Small intestine (tissue), 7 donors: ENCODE measurements around the gene C14orf180. TPM values are rescaled to one million over a fixed set of nuclear protein-coding genes. Genes with fewer than 3 reads are reported as not detected.

ENCODE experiments used
- DNase-seq, 2 donors: peaks; one replicate each; pipeline versions ENCODE4 v3.0.0 to v3.0.0-alpha.2; 2013
- FAIRE-seq: peaks from 2 replicates; lab custom pipeline; 2012; peaks lifted over from hg19 to GRCh38; lab: Jason Lieb, UNC
- H3K27ac ChIP-seq, 3 donors: one replicate each; pipeline ENCODE4 v1.5.1; 2013; ENCODE audit warnings: low read length in 2 of 3, mild to moderate bottlenecking in 2 of 3, control low read depth in 1 of 3, inconsistent platforms in 1 of 3, low read depth in 1 of 3, moderate library complexity in 1 of 3
- H3K27me3 ChIP-seq, 3 donors: one replicate each; pipeline ENCODE4 v1.6.1; 2013; ENCODE audit warnings: low read length in 3 of 3, inconsistent platforms in 1 of 3; ENCODE audit not compliant: control insufficient read depth in 3 of 3, insufficient read depth in 3 of 3
- H3K36me3 ChIP-seq, 3 donors: one replicate each; pipeline ENCODE4 v1.6.1; 2013; ENCODE audit warnings: low read length in 3 of 3, inconsistent platforms in 1 of 3, low read depth in 1 of 3, mild to moderate bottlenecking in 1 of 3, moderate library complexity in 1 of 3; ENCODE audit not compliant: control insufficient read depth in 3 of 3, insufficient read depth in 2 of 3
- H3K4me1 ChIP-seq, 3 donors: one replicate each; pipeline ENCODE4 v1.6.1; 2013; ENCODE audit warnings: low read length in 2 of 3, inconsistent platforms in 1 of 3, low read depth in 1 of 3, mild to moderate bottlenecking in 1 of 3, moderate library complexity in 1 of 3; ENCODE audit not compliant: control insufficient read depth in 3 of 3, insufficient read depth in 2 of 3
- H3K4me3 ChIP-seq, 3 donors: one replicate each; pipeline ENCODE4 v1.5.1; 2013; ENCODE audit warnings: low read length in 3 of 3, control low read depth in 1 of 3, inconsistent platforms in 1 of 3, low read depth in 1 of 3, mild to moderate bottlenecking in 1 of 3, moderate library complexity in 1 of 3
- H3K9me3 ChIP-seq, 2 donors: one replicate each; pipeline ENCODE4 v1.6.1; 2013; ENCODE audit warnings: low read depth in 1 of 2, low read length in 1 of 2; ENCODE audit not compliant: control insufficient read depth in 2 of 2, insufficient read depth in 1 of 2
- WGBS, 3 donors: extraction: QIAGEN DNeasy Blood & Tissue Kit; methylation state at CpG; one replicate each; pipeline ENCODE4 v1.1.7; 2013; 5-methylcytosine and 5-hydroxymethylcytosine counted together
- polyA plus RNA-seq, 4 donors: library from polyadenylated mRNA; stranded (reverse) in 3 of 4; unstranded in 1 of 4; fragments of 200-250 nt in 3 of 4; fragments of 120-200 nt in 1 of 4; gene quantifications; one replicate each; pipeline versions ENCODE4 v1.2.1 to v1.2.3, GENCODE V29; 2013
- donor health status: healthy with polysubstance abuse.
- donor health status: control.
- donor health status: control.
- donor health status: Bipolar disorder and iron deficiency.
- donor health status: healthy.

The C14orf180 gene
- polyA plus RNA-seq, 4 donors: 0.04 to 2.3 TPM; not detected in 2

DNA sequence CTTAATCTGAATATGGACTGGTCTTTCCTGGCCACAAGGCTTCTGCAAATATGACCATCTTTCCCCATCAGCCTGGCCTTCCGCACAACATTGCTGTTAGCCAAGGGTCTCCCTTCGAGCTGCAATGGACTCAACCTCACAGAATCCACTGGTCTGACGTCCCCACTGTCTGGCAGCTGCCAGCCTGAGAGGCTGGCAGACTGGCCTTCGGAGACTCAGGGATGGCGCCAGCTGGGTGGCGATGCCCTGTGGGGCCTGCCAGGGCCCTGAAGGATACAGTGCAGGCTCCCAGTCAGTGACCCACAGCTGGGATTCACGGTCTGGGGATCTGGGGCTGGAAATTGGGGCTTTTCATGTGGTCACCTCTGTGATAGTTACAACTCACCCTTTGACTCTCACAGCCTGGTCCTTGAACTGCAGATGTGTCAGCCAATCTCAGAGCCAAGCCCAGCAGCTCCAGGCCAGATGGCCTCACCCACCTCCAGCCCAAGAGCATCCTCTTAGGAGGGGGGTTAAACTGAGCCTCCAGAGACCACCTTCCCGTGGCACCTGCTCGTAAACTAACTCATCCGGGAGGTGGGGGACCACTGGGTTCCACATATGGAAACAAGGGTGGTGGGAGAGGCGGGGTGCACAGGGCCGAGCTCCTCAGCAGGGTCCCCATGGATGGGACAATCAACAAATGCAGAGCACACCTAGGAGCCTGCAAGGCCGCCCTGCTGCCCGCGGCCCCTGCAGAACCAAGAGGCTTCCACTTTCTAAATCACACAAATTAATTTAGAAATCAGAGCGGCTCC lies 21.1 kb upstream of the C14orf180 start:
- DNase-seq (no peak), FAIRE-seq (no peak)
- H3K36me3 ChIP-seq: no peaks in the 10 kb centered on the region
- WGBS, 3 donors: 84 to 88% (median 85%) methylated on average over 15 to 16 of the region's 16 CpGs
- H3K27ac ChIP-seq: no peak overlapping the region
- peaks cover 0 to 8% (median 0%) of the 10 kb centered on the region in 3 donors for H3K4me1 ChIP-seq
- no peaks in the 10 kb centered on the region for H3K9me3 ChIP-seq
- H3K4me3 ChIP-seq: no peak overlapping the region
- H3K27me3 ChIP-seq: no peaks in the 10 kb centered on the region

- FAIRE-seq: no peak
- H3K36me3 ChIP-seq: no peaks in the 10 kb centered on the region
- 49 to 74% (median 59%) methylated on average over 15 of the region's 15 CpGs for WGBS, 3 donors
Measured at GRCh38 chr14:104559028-104559803, 20.3 kb upstream of the C14orf180 start.

GRCh38 chr14:104559804-104560585 lies 19.6 kb upstream of the C14orf180 start:
- Histone ChIP-seq H3K27me3 (peaks cover 0 to 5% (median 0%) of the 10 kb centered on the region in 3 donors), H3K27ac (no peak overlapping the region), H3K4me1 (peaks cover 0 to 8% (median 0%) of the 10 kb centered on the region in 3 donors), H3K9me3 (no peaks in the 10 kb centered on the region), H3K4me3 (no peak overlapping the region), H3K36me3 (no peaks in the 10 kb centered on the region)
- DNase-seq: no peak
- WGBS, 3 donors: 82 to 88% (median 86%) methylated on average over 20 to 21 of the region's 21 CpGs
- FAIRE-seq: no peak

More at GRCh38 chr14:104559028-104559803, 20.3 kb upstream of the C14orf180 start:
- H3K27me3 ChIP-seq: peaks cover 0 to 1% (median 0%) of the 10 kb centered on the region in 3 donors
- DNase-seq: no peak
- no peak overlapping the region for H3K27ac ChIP-seq
- H3K4me1 ChIP-seq: peaks cover 0 to 10% (median 0%) of the 10 kb centered on the region in 3 donors
- H3K9me3 ChIP-seq: no peaks in the 10 kb centered on the region
- no peak overlapping the region for H3K4me3 ChIP-seq

DNA sequence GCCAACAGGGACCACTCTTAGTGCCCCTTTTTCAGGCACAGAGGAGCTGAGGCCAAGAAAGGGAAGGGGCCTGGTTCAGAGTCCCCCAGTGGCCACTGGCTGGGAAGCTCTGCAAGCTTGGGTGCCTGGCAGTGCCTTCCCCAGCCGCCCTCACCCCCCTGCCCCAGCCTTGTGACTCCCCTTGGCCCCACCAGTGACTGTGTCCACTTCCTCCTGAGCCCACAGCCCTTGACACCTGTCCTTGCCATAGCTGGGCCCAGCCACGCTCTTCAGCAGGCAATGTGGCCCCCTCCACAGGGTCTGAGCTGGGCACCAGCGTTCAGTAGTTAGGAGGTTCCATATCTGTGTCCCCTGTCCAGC lies 19.0 kb upstream of the C14orf180 start:
- Histone ChIP-seq H3K4me3 (no peak overlapping the region), H3K36me3 (no peaks in the 10 kb centered on the region), H3K4me1 (peaks cover 0 to 6% (median 0%) of the 10 kb centered on the region in 3 donors), H3K27me3 (peaks cover 0 to 5% (median 0%) of the 10 kb centered on the region in 3 donors), H3K27ac (no peak overlapping the region), H3K9me3 (no peaks in the 10 kb centered on the region)
- no peak for FAIRE-seq
- WGBS, 3 donors: 59 to 78% (median 69%) methylated on average over 3 of the region's 3 CpGs
- no peak for DNase-seq

DNA sequence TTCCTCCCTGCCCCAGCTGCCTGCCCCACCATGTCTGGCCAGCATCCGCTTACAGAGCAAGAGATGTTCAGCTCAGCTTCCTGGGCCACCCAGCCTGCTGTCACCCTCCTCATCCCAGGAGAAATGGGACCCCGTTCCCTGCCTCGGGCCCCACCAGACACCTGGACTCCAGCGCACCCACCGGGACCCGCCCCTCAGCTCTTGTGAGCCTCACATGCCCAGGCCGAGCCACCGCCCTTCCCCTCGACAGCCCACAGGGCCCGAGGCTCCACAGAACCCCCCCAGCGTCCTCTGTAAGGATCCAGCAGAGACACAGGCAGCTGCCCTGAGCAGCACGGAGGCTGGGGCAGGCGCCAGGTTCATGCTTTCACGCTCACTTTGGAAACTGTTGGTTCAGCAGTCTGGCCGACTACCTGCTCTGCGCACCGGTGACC lies 18.4 kb upstream of the C14orf180 start:
- no peak for FAIRE-seq

DNA sequence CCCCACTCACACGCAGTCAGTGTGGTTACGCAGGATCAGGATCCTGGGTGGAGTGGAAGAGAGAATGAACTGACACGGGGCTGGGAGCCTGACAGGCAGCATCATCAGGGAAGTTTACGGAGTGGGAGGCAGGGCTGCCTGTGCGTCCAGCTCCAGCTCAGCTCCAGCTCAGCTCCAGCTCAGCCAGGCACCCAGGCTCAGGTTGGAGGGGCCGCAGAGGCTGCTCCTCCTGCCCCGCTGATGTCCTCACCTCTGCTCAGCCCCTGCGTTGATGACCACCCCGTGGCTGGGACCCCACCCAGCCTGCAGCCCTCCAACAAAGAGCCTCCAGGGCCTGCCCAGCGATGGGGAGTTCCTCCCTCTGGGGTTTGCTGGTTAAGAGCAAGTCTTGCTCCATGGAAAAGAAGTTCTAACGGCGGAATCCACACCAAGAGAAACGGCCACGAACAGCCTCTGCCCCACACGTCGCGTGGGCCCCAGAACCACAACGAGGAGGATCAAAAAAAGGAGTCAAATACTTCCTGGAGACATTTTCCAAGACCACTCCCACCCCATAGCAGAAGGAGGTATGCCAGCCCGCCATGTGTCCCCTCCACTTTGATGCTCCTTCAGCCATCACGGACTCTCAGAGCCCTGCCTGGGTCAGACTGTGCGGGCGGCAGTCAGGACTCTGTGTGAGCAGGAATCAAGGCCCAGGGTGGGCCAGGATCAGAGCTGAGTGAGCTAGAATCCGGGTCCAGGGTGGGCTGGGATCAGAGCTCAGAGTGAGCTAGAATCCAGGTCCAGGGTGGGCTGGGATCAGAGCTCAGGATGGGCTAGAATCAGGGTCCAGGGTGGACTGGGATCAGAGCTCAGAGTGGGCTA lies 17.7 kb upstream of the C14orf180 start:
- DNase-seq (no peak), FAIRE-seq (no peak)
- Histone ChIP-seq H3K36me3 (no peaks in the 10 kb centered on the region), H3K9me3 (no peaks in the 10 kb centered on the region), H3K4me1 (peaks cover 0 to 6% (median 0%) of the 10 kb centered on the region in 3 donors), H3K27me3 (peaks cover 0 to 7% (median 0%) of the 10 kb centered on the region in 3 donors), H3K4me3 (no peak overlapping the region), H3K27ac (no peak overlapping the region)
- WGBS, 3 donors: 62 to 74% (median 65%) methylated on average over 23 of the region's 23 CpGs

More for the DNA sequence above, 18.4 kb upstream of the C14orf180 start:
- no peak overlapping the region for H3K4me3 ChIP-seq
- H3K27ac ChIP-seq: no peak overlapping the region
- WGBS, 3 donors: 28 to 57% (median 44%) methylated on average over 17 of the region's 17 CpGs
- peaks cover 0 to 6% (median 0%) of the 10 kb centered on the region in 3 donors for H3K4me1 ChIP-seq
- H3K9me3 ChIP-seq: no peaks in the 10 kb centered on the region
- peaks cover 0 to 5% (median 0%) of the 10 kb centered on the region in 3 donors for H3K27me3 ChIP-seq
- H3K36me3 ChIP-seq: no peaks in the 10 kb centered on the region
- no peak for DNase-seq

GRCh38 chr14:104562606-104563005 lies 17.0 kb upstream of the C14orf180 start:
- Histone ChIP-seq H3K36me3 (no peaks in the 10 kb centered on the region), H3K9me3 (no peaks in the 10 kb centered on the region), H3K4me3 (no peak overlapping the region), H3K27ac (no peak overlapping the region), H3K4me1 (peaks cover 0 to 6% (median 0%) of the 10 kb centered on the region in 3 donors), H3K27me3 (peaks cover 0 to 7% (median 0%) of the 10 kb centered on the region in 3 donors)
- WGBS, 3 donors: 73 to 82% (median 79%) methylated on average over 4 to 5 of the region's 5 CpGs
- FAIRE-seq: no peak
- DNase-seq: no peak
